GM12878 (cell line): ENCODE results near the gene WBP1L. TPM values are rescaled to one million over a fixed set of nuclear protein-coding genes. Genes with fewer than 3 reads are reported as not detected.

Experiments used
- CREM ChIP-seq: IDR thresholded peaks from 2 replicates; pipeline ENCODE4 v1.6.1; 2014; ENCODE audit warnings: antibody characterized with exemption, low read depth
- E4F1 ChIP-seq: fragments of 450-650 bp; IDR thresholded peaks from 2 replicates; pipeline ENCODE4 v1.6.1; 2018; ENCODE audit warnings: borderline replicate concordance, mild to moderate bottlenecking; ENCODE audit not compliant: partially characterized antibody
- EED ChIP-seq: sonication (generic); IDR thresholded peaks from 2 replicates; pipeline ENCODE4 v1.6.1; 2016; ENCODE audit warnings: antibody characterized with exemption, low read depth
- ETV6 ChIP-seq, 2 experiments: fragments of 450-650 bp in 1 of 2; IDR thresholded peaks in 1 of 2; conservative IDR thresholded peaks in 1 of 2; 2 replicates each; pipeline ENCODE4 v1.6.1; 2014; ENCODE audit warnings: antibody characterized with exemption in 1 of 2, borderline replicate concordance in 1 of 2, low read depth in 1 of 2, mild to moderate bottlenecking in 1 of 2, moderate library complexity in 1 of 2
- HDAC2 ChIP-seq: fragments of 200-600 bp; sonication (generic); IDR thresholded peaks from 2 replicates; pipeline ENCODE4 v1.6.1; 2017
- JUNB ChIP-seq: IDR thresholded peaks from 2 replicates; pipeline ENCODE4 v1.6.1; 2016; ENCODE audit warnings: antibody characterized with exemption, mild to moderate bottlenecking
- JUND ChIP-seq: IDR thresholded peaks from 2 replicates; pipeline ENCODE4 v1.6.1; 2012; ENCODE audit warnings: low read depth, mild to moderate bottlenecking, low read length, improper control_type of control experiment, moderate library complexity
- MYB ChIP-seq: fragments of 150-350 bp; IDR thresholded peaks from 2 replicates; pipeline ENCODE4 v1.6.1; 2014; ENCODE audit warnings: mild to moderate bottlenecking, low read depth, low read length, borderline replicate concordance
- NFYB ChIP-seq: IDR thresholded peaks from 2 replicates; pipeline ENCODE4 v1.6.1; 2011; ENCODE audit warnings: low read depth, mild to moderate bottlenecking, low read length, improper control_type of control experiment, moderate library complexity; ENCODE audit not compliant: insufficient read depth
- NR2C1 ChIP-seq: fragments of 450-650 bp; IDR thresholded peaks from 2 replicates; pipeline ENCODE4 v1.6.1; 2017; ENCODE audit warnings: antibody characterized with exemption, mild to moderate bottlenecking, moderate library complexity
- POLR2AphosphoS2 ChIP-seq: IDR thresholded peaks from 2 replicates; pipeline ENCODE4 v1.6.1; 2011; ENCODE audit warnings: low read depth, mild to moderate bottlenecking, low read length, improper control_type of control experiment, moderate library complexity
- RFX5 ChIP-seq: IDR thresholded peaks from 2 replicates; pipeline ENCODE4 v1.6.1; 2011; ENCODE audit warnings: low read depth, low read length, improper control_type of control experiment
- YBX1 ChIP-seq: fragments of 450-650 bp; IDR thresholded peaks from 2 replicates; pipeline ENCODE4 v1.6.1; 2016; ENCODE audit warnings: antibody characterized with exemption
- ZZZ3 ChIP-seq: IDR thresholded peaks from 2 replicates; pipeline ENCODE4 v1.6.1; 2011; ENCODE audit warnings: low read depth; ENCODE audit not compliant: control insufficient read depth, insufficient read length
- polyA plus RNA-seq, 11 experiments: library from polyadenylated mRNA; depleted of rRNA in 4 of 11; unstranded in 6 of 11; stranded (reverse) in 5 of 11; fragments of >200 nt; fragmentation: Nextera tagmentation in 4 of 11; fragmentation: Illumina TruSeq in 1 of 11; extraction: Ambion mirVana in 4 of 11; extraction: Trizol in 1 of 11; gene quantifications; 1 replicate in 1 of 11; 2 replicates in 10 of 11; pipeline versions ENCODE4 v1.2.1 to v1.2.3, GENCODE V29; 2011 to 2016; ENCODE audit warnings: inconsistent platforms in 2 of 11, missing spikeins in 2 of 11, low read depth in 1 of 11
- total RNA-seq, 4 experiments: library from RNA; depleted of rRNA in 3 of 4; stranded (reverse); fragments of >200 nt in 3 of 4; fragmentation: Illumina TruSeq in 1 of 4; extraction: Trizol in 1 of 4; gene quantifications; 2 replicates each; pipeline versions ENCODE4 v1.2.1 to v1.2.3, GENCODE V29; 2013 to 2021
- TF ChIP-seq, protein P1 (sequence below): fragments of 450-650 bp; IDR thresholded peaks from 2 replicates; pipeline ENCODE4 v1.6.1; 2016; ENCODE audit warnings: mild to moderate bottlenecking
- TF ChIP-seq, protein P2 (sequence below): IDR thresholded peaks from 2 replicates; pipeline ENCODE4 v1.6.1; 2012; ENCODE audit warnings: low read depth, low read length, improper control_type of control experiment
- TF ChIP-seq, protein P3 (sequence below): fragments of 450-650 bp; IDR thresholded peaks from 2 replicates; pipeline ENCODE4 v1.6.1; 2017; ENCODE audit warnings: mild to moderate bottlenecking, moderate library complexity
- TF ChIP-seq, protein P4 (sequence below), 3 experiments: IDR thresholded peaks in 2 of 3; conservative IDR thresholded peaks in 1 of 3; 2 replicates each; pipeline ENCODE4 v1.5.1; 2011; ENCODE audit warnings: low read depth in 3 of 3, low read length in 3 of 3, mild to moderate bottlenecking in 3 of 3, control low read depth in 2 of 3, moderate library complexity in 2 of 3, inconsistent platforms in 1 of 3, mixed read lengths in 1 of 3; ENCODE audit not compliant: control insufficient read depth in 2 of 3, insufficient read depth in 1 of 3; ENCODE audit errors: extremely low read depth in 1 of 3

WBP1L gene
- total and polyA plus RNA-seq, 10 of the 15 experiments (the other 5 are each of a cell fraction or from before 2014, with no cell fraction given) = 3.7 to 18.8 (median 12.3) TPM

- peak; percentile 48; the same call in 1 of the 2 replicates for TF ChIP-seq NR2C1
- peak; percentile 91 for TF ChIP-seq E4F1
- no peak for TF ChIP-seq MYB
- no peak for TF ChIP-seq ZZZ3
- no peak; the same call in 1 of the 2 replicates for TF ChIP-seq RFX5
- TF ChIP-seq EED = peak; percentile 54
- peak; percentile 97 for TF ChIP-seq NFYB
- 0 out of 4 replicates have a peak, but pooled peaks of 1 of the 2 experiments have one; percentile 25 for TF ChIP-seq ETV6 (conservative IDR thresholded peaks at IDR 0.05 in 1 of 2, IDR thresholded peaks at IDR 0.05 in 1 of 2; ENCODE audit: borderline replicate concordance in 1 of 2, low read depth in 1 of 2)
- TF ChIP-seq, protein P1, sequence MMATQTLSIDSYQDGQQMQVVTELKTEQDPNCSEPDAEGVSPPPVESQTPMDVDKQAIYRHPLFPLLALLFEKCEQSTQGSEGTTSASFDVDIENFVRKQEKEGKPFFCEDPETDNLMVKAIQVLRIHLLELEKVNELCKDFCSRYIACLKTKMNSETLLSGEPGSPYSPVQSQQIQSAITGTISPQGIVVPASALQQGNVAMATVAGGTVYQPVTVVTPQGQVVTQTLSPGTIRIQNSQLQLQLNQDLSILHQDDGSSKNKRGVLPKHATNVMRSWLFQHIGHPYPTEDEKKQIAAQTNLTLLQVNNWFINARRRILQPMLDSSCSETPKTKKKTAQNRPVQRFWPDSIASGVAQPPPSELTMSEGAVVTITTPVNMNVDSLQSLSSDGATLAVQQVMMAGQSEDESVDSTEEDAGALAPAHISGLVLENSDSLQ = peak; percentile 99
- TF ChIP-seq, protein P2, sequence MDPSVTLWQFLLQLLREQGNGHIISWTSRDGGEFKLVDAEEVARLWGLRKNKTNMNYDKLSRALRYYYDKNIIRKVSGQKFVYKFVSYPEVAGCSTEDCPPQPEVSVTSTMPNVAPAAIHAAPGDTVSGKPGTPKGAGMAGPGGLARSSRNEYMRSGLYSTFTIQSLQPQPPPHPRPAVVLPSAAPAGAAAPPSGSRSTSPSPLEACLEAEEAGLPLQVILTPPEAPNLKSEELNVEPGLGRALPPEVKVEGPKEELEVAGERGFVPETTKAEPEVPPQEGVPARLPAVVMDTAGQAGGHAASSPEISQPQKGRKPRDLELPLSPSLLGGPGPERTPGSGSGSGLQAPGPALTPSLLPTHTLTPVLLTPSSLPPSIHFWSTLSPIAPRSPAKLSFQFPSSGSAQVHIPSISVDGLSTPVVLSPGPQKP = 0 out of 2 replicates have a peak, but pooled peaks have one; percentile 78
- no peak for TF ChIP-seq JUND
- TF ChIP-seq POLR2AphosphoS2 = peak; percentile 88
- TF ChIP-seq CREM = peak; percentile 70; the same call in 1 of the 2 replicates
- TF ChIP-seq YBX1 = no peak
- no peak for TF ChIP-seq JUNB
- TF ChIP-seq, protein P3, sequence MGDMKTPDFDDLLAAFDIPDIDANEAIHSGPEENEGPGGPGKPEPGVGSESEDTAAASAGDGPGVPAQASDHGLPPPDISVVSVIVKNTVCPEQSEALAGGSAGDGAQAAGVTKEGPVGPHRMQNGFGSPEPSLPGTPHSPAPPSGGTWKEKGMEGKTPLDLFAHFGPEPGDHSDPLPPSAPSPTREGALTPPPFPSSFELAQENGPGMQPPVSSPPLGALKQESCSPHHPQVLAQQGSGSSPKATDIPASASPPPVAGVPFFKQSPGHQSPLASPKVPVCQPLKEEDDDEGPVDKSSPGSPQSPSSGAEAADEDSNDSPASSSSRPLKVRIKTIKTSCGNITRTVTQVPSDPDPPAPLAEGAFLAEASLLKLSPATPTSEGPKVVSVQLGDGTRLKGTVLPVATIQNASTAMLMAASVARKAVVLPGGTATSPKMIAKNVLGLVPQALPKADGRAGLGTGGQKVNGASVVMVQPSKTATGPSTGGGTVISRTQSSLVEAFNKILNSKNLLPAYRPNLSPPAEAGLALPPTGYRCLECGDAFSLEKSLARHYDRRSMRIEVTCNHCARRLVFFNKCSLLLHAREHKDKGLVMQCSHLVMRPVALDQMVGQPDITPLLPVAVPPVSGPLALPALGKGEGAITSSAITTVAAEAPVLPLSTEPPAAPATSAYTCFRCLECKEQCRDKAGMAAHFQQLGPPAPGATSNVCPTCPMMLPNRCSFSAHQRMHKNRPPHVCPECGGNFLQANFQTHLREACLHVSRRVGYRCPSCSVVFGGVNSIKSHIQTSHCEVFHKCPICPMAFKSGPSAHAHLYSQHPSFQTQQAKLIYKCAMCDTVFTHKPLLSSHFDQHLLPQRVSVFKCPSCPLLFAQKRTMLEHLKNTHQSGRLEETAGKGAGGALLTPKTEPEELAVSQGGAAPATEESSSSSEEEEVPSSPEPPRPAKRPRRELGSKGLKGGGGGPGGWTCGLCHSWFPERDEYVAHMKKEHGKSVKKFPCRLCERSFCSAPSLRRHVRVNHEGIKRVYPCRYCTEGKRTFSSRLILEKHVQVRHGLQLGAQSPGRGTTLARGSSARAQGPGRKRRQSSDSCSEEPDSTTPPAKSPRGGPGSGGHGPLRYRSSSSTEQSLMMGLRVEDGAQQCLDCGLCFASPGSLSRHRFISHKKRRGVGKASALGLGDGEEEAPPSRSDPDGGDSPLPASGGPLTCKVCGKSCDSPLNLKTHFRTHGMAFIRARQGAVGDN = no peak
- TF ChIP-seq, protein P4, sequence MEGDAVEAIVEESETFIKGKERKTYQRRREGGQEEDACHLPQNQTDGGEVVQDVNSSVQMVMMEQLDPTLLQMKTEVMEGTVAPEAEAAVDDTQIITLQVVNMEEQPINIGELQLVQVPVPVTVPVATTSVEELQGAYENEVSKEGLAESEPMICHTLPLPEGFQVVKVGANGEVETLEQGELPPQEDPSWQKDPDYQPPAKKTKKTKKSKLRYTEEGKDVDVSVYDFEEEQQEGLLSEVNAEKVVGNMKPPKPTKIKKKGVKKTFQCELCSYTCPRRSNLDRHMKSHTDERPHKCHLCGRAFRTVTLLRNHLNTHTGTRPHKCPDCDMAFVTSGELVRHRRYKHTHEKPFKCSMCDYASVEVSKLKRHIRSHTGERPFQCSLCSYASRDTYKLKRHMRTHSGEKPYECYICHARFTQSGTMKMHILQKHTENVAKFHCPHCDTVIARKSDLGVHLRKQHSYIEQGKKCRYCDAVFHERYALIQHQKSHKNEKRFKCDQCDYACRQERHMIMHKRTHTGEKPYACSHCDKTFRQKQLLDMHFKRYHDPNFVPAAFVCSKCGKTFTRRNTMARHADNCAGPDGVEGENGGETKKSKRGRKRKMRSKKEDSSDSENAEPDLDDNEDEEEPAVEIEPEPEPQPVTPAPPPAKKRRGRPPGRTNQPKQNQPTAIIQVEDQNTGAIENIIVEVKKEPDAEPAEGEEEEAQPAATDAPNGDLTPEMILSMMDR (IDR thresholded peaks at IDR 0.05 in 2 of 3, conservative IDR thresholded peaks at IDR 0.05 in 1 of 3; ENCODE audit: control insufficient read depth in 2 of 3, extremely low read depth in 1 of 3, insufficient read depth in 1 of 3, low read depth in 3 of 3, low read length in 3 of 3) = no peak
- no peak for TF ChIP-seq HDAC2
These were observed at the start of gene WBP1L (continued) for GRCh38 chr10:102743588-102744373.
